ENCODE measurements around the gene FBXW8. TPM values are rescaled to one million over a fixed set of nuclear protein-coding genes. Genes with fewer than 3 reads are reported as not detected.

Gene FBXW8
- total and polyA plus RNA-seq, 4 donors: 1.9 to 7.1 (median 4.9) TPM

DNA sequence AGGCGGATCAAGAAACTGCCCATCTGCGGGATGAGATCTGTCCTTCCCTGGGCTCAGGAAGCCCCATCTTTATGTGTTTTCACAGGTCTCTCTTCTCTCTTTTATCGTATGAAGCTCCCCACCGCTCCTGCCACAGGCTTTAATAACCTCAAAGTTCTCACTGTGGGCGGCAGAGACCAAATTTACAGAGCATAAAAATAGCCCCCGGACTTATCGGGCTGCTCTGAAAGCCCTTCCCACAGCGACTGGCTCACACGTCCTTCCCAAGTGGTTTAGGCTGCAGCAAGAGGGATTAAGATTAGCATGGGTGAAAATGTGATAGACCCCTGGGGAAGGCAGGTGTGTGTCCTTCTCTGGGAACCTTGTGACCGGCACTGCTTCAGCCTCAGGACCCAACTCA lies 140.6 kb downstream of the FBXW8 start:
- Histone ChIP-seq H3K36me3 (ENCODE audit: control insufficient read depth in 4 of 4, insufficient read depth in 3 of 4, low read depth in 1 of 4, low read length in 3 of 4) (no peaks in the 10 kb centered on the region), H3K4me3 (ENCODE audit: low read depth in 1 of 3, low read length in 3 of 3) (no peak overlapping the region), H3K9me3 (ENCODE audit: control insufficient read depth in 4 of 4, low read length in 3 of 4) (peaks cover 0 to under 1% (median 0%) of the 10 kb centered on the region in 4 donors), H3K27me3 (ENCODE audit: control insufficient read depth in 4 of 4, insufficient read depth in 4 of 4, low read length in 3 of 4) (no peaks in the 10 kb centered on the region), H3K4me1 (ENCODE audit: control insufficient read depth in 4 of 4, insufficient read depth in 4 of 4, low read length in 3 of 4) (no peaks in the 10 kb centered on the region), H3K27ac (ENCODE audit: low read depth in 1 of 2, low read length in 2 of 2) (no peak overlapping the region), H3K9ac (ENCODE audit: low read depth in 1 of 2, low read length in 2 of 2) (no peak overlapping the region)
- 72% methylated on average over 10 of the region's 10 CpGs for WGBS
- no peak for DNase-seq (ENCODE audit: low spot score)
- TF ChIP-seq, protein P1, sequence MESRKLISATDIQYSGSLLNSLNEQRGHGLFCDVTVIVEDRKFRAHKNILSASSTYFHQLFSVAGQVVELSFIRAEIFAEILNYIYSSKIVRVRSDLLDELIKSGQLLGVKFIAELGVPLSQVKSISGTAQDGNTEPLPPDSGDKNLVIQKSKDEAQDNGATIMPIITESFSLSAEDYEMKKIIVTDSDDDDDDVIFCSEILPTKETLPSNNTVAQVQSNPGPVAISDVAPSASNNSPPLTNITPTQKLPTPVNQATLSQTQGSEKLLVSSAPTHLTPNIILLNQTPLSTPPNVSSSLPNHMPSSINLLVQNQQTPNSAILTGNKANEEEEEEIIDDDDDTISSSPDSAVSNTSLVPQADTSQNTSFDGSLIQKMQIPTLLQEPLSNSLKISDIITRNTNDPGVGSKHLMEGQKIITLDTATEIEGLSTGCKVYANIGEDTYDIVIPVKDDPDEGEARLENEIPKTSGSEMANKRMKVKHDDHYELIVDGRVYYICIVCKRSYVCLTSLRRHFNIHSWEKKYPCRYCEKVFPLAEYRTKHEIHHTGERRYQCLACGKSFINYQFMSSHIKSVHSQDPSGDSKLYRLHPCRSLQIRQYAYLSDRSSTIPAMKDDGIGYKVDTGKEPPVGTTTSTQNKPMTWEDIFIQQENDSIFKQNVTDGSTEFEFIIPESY (IDR thresholded peaks at IDR 0.05): no peak
- TF ChIP-seq YY1 (IDR thresholded peaks at IDR 0.05) (no peak), RAD21 (IDR thresholded peaks at IDR 0.05) (no peak), FOXA2 (IDR thresholded peaks at IDR 0.05) (no peak), JUND (IDR thresholded peaks at IDR 0.05) (no peak), HNF4G (IDR thresholded peaks at IDR 0.05) (no peak), FOXA1 (IDR thresholded peaks at IDR 0.05) (no peak), GABPA (IDR thresholded peaks at IDR 0.05 in 1 of 2, conservative IDR thresholded peaks at IDR 0.05 in 1 of 2) (no peak), SP1 (IDR thresholded peaks at IDR 0.05) (no peak), RXRA (IDR thresholded peaks at IDR 0.05) (no peak), NR2F2 (IDR thresholded peaks at IDR 0.05) (no peak), TAF1 (conservative IDR thresholded peaks at IDR 0.05) (no peak)
- TF ChIP-seq, protein P2, sequence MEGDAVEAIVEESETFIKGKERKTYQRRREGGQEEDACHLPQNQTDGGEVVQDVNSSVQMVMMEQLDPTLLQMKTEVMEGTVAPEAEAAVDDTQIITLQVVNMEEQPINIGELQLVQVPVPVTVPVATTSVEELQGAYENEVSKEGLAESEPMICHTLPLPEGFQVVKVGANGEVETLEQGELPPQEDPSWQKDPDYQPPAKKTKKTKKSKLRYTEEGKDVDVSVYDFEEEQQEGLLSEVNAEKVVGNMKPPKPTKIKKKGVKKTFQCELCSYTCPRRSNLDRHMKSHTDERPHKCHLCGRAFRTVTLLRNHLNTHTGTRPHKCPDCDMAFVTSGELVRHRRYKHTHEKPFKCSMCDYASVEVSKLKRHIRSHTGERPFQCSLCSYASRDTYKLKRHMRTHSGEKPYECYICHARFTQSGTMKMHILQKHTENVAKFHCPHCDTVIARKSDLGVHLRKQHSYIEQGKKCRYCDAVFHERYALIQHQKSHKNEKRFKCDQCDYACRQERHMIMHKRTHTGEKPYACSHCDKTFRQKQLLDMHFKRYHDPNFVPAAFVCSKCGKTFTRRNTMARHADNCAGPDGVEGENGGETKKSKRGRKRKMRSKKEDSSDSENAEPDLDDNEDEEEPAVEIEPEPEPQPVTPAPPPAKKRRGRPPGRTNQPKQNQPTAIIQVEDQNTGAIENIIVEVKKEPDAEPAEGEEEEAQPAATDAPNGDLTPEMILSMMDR (IDR thresholded peaks at IDR 0.05; ENCODE audit: low read depth, low read length, missing input control): no peak
- TF ChIP-seq, protein P3, sequence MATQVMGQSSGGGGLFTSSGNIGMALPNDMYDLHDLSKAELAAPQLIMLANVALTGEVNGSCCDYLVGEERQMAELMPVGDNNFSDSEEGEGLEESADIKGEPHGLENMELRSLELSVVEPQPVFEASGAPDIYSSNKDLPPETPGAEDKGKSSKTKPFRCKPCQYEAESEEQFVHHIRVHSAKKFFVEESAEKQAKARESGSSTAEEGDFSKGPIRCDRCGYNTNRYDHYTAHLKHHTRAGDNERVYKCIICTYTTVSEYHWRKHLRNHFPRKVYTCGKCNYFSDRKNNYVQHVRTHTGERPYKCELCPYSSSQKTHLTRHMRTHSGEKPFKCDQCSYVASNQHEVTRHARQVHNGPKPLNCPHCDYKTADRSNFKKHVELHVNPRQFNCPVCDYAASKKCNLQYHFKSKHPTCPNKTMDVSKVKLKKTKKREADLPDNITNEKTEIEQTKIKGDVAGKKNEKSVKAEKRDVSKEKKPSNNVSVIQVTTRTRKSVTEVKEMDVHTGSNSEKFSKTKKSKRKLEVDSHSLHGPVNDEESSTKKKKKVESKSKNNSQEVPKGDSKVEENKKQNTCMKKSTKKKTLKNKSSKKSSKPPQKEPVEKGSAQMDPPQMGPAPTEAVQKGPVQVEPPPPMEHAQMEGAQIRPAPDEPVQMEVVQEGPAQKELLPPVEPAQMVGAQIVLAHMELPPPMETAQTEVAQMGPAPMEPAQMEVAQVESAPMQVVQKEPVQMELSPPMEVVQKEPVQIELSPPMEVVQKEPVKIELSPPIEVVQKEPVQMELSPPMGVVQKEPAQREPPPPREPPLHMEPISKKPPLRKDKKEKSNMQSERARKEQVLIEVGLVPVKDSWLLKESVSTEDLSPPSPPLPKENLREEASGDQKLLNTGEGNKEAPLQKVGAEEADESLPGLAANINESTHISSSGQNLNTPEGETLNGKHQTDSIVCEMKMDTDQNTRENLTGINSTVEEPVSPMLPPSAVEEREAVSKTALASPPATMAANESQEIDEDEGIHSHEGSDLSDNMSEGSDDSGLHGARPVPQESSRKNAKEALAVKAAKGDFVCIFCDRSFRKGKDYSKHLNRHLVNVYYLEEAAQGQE (IDR thresholded peaks at IDR 0.05): no peak
- TF ChIP-seq, protein P4, sequence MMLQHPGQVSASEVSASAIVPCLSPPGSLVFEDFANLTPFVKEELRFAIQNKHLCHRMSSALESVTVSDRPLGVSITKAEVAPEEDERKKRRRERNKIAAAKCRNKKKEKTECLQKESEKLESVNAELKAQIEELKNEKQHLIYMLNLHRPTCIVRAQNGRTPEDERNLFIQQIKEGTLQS (IDR thresholded peaks at IDR 0.05): no peak

DNA sequence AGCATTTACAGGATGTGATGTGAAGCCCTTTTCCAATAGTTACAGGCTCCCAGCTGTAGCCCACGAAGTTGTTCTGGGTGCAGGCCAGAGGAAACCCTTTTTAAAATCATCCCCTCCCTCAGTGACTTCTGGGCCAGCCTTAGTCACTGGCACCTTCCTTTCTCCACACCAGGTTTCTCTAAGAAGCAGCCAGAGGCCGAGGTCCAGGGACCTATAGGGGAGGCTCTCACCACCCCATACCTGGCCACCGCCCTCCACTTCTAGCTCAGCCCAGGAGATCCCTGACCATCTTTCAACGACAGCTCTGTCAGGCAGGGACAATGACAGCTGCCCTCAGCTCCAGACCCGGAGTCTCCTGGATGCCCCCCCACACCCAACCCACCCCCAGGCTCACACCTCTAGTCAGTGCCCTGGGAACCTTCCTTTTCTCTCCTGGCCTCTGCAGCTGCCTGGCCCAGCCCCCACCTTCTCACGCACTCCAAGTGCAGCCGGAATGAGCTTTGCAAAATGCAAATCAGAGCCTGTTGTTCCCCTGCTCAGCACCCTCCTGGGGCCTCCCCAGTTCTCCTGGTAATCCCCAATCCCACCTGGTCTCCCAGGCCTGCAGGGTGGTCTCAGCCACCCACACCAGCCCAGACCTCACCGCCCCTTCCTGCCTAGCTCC lies 141.8 kb downstream of the FBXW8 start:
- no peak for DNase-seq (ENCODE audit: low spot score)
- no peaks in the 10 kb centered on the region for H3K4me1 ChIP-seq (ENCODE audit: control insufficient read depth in 4 of 4, insufficient read depth in 4 of 4, low read length in 3 of 4)
- no peak overlapping the region for H3K27ac ChIP-seq (ENCODE audit: low read depth in 1 of 2, low read length in 2 of 2)
- TF ChIP-seq RXRA (IDR thresholded peaks at IDR 0.05) (no peak), SP1 (IDR thresholded peaks at IDR 0.05) (no peak)
- H3K27me3 ChIP-seq (ENCODE audit: control insufficient read depth in 4 of 4, insufficient read depth in 4 of 4, low read length in 3 of 4): no peaks in the 10 kb centered on the region
- H3K4me3 ChIP-seq (ENCODE audit: low read depth in 1 of 3, low read length in 3 of 3): no peak overlapping the region
- peaks cover 0 to 5% (median 0%) of the 10 kb centered on the region in 4 donors for H3K9me3 ChIP-seq (ENCODE audit: control insufficient read depth in 4 of 4, low read length in 3 of 4)
- 78% methylated on average over 8 of the region's 8 CpGs for WGBS
- H3K9ac ChIP-seq (ENCODE audit: low read depth in 1 of 2, low read length in 2 of 2): no peak overlapping the region
- H3K36me3 ChIP-seq (ENCODE audit: control insufficient read depth in 4 of 4, insufficient read depth in 3 of 4, low read depth in 1 of 4, low read length in 3 of 4): no peaks in the 10 kb centered on the region

All from liver (tissue), 9 donors.